ENCODE data around the gene SLC34A3. TPM values are rescaled to one million over a fixed set of nuclear protein-coding genes. Genes with fewer than 3 reads are reported as not detected.

SLC34A3 gene
- total RNA-seq, 1 donor from 2014 or later, result not detected

- DNase-seq (ENCODE audit: low read depth) (no peak), FAIRE-seq (no peak)
- TF ChIP-seq, protein P1, sequence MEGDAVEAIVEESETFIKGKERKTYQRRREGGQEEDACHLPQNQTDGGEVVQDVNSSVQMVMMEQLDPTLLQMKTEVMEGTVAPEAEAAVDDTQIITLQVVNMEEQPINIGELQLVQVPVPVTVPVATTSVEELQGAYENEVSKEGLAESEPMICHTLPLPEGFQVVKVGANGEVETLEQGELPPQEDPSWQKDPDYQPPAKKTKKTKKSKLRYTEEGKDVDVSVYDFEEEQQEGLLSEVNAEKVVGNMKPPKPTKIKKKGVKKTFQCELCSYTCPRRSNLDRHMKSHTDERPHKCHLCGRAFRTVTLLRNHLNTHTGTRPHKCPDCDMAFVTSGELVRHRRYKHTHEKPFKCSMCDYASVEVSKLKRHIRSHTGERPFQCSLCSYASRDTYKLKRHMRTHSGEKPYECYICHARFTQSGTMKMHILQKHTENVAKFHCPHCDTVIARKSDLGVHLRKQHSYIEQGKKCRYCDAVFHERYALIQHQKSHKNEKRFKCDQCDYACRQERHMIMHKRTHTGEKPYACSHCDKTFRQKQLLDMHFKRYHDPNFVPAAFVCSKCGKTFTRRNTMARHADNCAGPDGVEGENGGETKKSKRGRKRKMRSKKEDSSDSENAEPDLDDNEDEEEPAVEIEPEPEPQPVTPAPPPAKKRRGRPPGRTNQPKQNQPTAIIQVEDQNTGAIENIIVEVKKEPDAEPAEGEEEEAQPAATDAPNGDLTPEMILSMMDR (IDR thresholded peaks at IDR 0.05; ENCODE audit: insufficient read depth, low read length, severe bottlenecking), result no peak
- H3K4me3 ChIP-seq (ENCODE audit: low read depth, low read length), result peak overlapping the region; percentile 82
- no peaks in the 10 kb centered on the region for H3K27me3 ChIP-seq (ENCODE audit: control insufficient read depth, insufficient read depth, low read length)
- peaks cover 21% of the 10 kb centered on the region for H3K36me3 ChIP-seq (ENCODE audit: control insufficient read depth, insufficient read depth, low read length)
Observed at GRCh38 chr9:137276473-137277328, 46.0 kb downstream of the SLC34A3 start.

DNA sequence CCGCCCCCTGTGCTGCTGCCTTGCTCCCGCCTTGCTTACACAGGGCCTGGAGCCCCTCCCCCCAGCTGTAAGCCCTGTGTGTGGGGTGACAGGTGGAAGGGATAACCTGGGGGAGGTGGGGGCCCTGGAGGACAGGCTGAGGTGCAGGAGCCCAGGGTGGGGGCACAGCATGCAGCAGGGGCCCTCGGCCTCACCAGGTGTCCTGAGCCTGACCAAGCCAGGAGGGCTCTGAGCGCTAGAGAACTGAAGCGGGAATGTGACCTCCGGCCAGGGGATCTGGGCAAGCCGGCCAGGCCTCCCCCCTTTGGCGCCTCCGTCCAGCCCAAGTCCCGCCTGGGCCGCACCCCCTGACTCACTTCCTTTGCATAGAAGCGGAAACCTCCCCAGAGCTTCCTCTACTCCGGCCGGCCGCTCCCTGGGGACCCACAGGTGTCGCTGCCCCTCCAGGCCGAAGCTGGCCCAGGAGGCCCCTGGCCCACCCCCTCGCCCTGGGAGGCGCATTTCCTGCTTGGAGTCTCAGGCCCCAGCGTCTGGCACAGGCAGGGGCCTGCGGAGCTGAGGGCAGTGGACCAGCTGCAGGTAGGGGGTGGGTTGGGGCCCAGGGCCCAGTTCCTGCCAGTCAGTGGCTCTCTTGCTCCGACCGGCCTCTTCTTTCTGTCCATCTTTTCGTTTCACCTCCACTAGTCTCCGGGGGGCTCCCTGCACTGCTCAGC lies 46.8 kb downstream of the SLC34A3 start, which contains the start of gene TOR4A:
Gene TOR4A (plus strand): TSS at position 398 of the 713 bp plus-strand sequence. CDS start 964 bp downstream, outside the sequence.
- DNase-seq (ENCODE audit: low read depth) (peak; percentile 69), FAIRE-seq (no peak)
- TF ChIP-seq, protein P1 (IDR thresholded peaks at IDR 0.05; ENCODE audit: insufficient read depth, low read length, severe bottlenecking), result peak; percentile 45
- H3K36me3 ChIP-seq (ENCODE audit: control insufficient read depth, insufficient read depth, low read length), result peaks cover 22% of the 10 kb centered on the region
- no peaks in the 10 kb centered on the region for H3K27me3 ChIP-seq (ENCODE audit: control insufficient read depth, insufficient read depth, low read length)
- H3K4me3 ChIP-seq (ENCODE audit: low read depth, low read length), result peak within 1 kb of the TSS; percentile 82

DNA sequence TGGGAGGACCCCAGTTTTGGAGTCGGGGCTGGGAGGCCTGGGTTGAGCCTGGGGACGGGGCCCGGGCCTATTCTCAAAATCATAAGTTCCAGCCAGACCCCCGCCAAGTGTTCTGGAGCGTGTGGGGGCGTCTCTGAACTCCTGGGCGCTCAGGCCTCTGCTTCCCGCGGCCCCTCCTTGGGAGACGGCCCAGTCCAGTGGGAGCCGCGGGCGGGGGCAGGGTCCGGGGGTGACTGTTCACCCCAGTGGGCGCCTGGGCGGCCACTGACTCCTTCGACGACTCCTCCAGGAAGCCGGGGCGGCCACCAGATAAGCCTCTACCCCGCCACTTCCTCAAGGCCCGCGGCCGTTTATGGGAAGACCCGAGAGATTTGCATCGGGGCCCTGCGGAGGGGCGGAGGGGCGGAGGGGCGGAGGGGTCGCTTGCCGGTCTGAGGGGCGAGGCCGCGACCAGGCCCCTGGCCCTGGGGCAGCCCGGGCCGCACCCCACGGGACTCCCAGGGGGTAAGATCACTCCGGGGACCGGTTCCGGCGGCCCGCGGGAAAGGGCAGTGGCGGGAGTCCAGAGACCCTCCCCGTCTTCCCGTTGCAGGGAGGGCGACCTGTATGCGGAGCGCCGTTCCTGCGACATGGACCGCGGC lies 47.5 kb downstream of the SLC34A3 start:
- DNase-seq (ENCODE audit: low read depth), result no peak
- TF ChIP-seq, protein P1 (IDR thresholded peaks at IDR 0.05; ENCODE audit: insufficient read depth, low read length, severe bottlenecking), result no peak
- Histone ChIP-seq H3K36me3 (ENCODE audit: control insufficient read depth, insufficient read depth, low read length) (peaks cover 21% of the 10 kb centered on the region), H3K27me3 (ENCODE audit: control insufficient read depth, insufficient read depth, low read length) (no peaks in the 10 kb centered on the region), H3K4me3 (ENCODE audit: low read depth, low read length) (peak overlapping the region; percentile 82)
- no peak for FAIRE-seq

DNA sequence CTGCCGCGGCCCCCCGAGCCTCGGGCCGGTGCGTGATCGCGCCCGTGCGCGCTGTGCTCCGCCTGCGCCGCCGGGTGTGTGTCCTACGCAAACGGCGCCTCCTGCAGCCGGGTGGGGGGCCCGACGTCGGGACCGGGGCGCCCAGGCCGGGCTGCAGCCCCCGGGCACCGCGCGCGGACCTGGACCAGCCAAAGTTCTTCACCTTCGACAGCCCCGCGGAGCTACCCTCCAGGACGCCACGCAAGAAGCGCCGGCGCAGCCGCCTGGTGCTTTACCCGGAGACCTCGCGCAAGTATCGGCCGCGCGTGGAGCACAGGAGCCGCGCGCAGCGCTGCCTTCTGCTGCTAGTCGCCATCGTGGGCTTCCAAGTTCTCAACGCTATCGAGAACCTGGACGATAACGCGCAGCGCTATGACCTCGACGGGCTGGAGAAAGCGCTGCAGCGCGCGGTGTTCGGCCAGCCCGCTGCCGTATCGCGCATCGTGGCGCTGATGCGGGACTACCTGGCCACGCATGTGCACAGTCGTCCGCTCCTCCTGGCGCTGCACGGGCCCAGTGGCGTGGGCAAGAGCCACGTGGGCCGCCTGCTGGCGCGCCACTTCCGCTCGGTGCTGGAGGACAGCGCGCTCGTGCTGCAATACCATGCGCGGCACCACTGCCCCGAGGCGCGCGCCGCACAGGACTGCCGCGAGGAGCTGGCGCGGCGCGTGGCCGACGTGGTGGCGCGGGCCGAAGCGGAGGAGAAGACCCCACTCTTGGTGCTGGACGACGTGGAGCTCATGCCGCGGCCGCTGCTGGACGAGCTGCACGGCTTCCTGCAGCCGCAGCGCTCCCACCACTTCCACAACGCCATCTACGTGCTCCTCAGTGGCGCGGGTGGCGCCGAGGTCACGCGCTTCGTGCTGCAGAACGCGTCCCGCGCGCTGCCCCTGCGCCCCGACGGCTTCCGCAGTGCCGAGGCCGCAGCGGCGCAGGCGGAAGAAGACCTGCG lies 48.3 kb downstream of the SLC34A3 start:
- TF ChIP-seq, protein P1 (IDR thresholded peaks at IDR 0.05; ENCODE audit: insufficient read depth, low read length, severe bottlenecking), result no peak
- H3K4me3 ChIP-seq (ENCODE audit: low read depth, low read length), result peak overlapping the region; percentile 82
- H3K27me3 ChIP-seq (ENCODE audit: control insufficient read depth, insufficient read depth, low read length), result no peaks in the 10 kb centered on the region
- H3K36me3 ChIP-seq (ENCODE audit: control insufficient read depth, insufficient read depth, low read length), result peaks cover 20% of the 10 kb centered on the region
- FAIRE-seq (no peak), DNase-seq (ENCODE audit: low read depth) (no peak)
